ENCODE data around the gene SETBP1. TPM values are rescaled to one million over a fixed set of nuclear protein-coding genes. Genes with fewer than 3 reads are reported as not detected.

Gene SETBP1
- total and polyA plus RNA-seq, 2 of the 13 experiments (the other 11 are each of a cell fraction or from before 2014, with no cell fraction given), result 0.18 to 0.65 TPM

DNA sequence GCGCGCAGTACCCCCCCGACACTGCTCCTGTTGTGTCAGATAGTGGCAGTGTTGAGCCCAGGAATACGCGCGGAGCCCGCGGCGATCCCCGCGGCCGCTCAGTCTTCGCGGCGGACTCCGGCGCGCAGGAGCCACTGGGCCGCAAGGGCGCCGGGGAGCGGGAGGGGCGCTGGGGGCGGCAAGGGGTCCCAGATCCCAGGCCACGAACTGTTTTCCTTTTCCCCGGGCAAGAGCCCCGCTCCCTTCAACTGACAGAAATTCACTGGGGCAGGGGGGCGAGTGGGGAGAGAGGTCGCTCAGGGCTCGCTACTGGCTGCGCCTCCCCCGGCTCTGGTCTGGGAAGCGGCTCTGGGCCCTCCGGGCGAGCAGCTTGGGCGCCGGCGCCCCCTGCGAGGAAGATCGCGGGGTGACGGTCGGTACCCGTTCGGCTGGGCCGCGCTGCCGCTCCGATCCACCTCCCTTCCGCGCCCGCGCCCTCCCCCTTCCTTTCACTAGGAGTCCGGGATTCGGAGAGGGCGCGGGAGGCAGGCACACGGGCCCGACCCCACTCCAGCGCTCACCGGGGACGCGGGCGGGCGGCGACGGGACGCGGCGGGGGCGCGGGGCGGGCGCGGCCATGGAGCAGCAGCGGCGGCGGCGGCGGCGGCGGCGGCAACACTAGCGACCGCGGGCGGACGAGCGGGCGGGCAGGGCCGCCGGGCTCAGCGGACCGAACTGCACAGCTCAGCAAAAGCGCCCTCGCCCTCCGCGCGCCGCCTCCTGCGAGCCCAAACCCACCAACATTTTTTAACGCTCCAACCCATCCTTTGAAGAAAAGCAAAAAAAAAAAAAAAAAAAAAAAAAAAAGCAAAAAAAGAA lies 1.4 kb upstream of the SETBP1 start (continued):
- TF ChIP-seq, protein P1, sequence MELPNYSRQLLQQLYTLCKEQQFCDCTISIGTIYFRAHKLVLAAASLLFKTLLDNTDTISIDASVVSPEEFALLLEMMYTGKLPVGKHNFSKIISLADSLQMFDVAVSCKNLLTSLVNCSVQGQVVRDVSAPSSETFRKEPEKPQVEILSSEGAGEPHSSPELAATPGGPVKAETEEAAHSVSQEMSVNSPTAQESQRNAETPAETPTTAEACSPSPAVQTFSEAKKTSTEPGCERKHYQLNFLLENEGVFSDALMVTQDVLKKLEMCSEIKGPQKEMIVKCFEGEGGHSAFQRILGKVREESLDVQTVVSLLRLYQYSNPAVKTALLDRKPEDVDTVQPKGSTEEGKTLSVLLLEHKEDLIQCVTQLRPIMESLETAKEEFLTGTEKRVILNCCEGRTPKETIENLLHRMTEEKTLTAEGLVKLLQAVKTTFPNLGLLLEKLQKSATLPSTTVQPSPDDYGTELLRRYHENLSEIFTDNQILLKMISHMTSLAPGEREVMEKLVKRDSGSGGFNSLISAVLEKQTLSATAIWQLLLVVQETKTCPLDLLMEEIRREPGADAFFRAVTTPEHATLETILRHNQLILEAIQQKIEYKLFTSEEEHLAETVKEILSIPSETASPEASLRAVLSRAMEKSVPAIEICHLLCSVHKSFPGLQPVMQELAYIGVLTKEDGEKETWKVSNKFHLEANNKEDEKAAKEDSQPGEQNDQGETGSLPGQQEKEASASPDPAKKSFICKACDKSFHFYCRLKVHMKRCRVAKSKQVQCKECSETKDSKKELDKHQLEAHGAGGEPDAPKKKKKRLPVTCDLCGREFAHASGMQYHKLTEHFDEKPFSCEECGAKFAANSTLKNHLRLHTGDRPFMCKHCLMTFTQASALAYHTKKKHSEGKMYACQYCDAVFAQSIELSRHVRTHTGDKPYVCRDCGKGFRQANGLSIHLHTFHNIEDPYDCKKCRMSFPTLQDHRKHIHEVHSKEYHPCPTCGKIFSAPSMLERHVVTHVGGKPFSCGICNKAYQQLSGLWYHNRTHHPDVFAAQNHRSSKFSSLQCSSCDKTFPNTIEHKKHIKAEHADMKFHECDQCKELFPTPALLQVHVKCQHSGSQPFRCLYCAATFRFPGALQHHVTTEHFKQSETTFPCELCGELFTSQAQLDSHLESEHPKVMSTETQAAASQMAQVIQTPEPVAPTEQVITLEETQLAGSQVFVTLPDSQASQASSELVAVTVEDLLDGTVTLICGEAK (IDR thresholded peaks at IDR 0.05), result no peak
- TF ChIP-seq, protein P1 (CRISPR knock-in tag; IDR thresholded peaks at IDR 0.05), result no peak
- no peak for TF ChIP-seq MAFF (IDR thresholded peaks at IDR 0.05; ENCODE audit: low read depth, low read length)
- no peak for TF ChIP-seq ZNF251 (CRISPR knock-in tag; IDR thresholded peaks at IDR 0.05)
- TF ChIP-seq KDM2A (CRISPR knock-in tag; IDR thresholded peaks at IDR 0.05; ENCODE audit: borderline replicate concordance, low read depth), result peak; percentile 88
- TF ChIP-seq, protein P2, sequence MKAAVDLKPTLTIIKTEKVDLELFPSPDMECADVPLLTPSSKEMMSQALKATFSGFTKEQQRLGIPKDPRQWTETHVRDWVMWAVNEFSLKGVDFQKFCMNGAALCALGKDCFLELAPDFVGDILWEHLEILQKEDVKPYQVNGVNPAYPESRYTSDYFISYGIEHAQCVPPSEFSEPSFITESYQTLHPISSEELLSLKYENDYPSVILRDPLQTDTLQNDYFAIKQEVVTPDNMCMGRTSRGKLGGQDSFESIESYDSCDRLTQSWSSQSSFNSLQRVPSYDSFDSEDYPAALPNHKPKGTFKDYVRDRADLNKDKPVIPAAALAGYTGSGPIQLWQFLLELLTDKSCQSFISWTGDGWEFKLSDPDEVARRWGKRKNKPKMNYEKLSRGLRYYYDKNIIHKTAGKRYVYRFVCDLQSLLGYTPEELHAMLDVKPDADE (CRISPR knock-in tag; IDR thresholded peaks at IDR 0.05), result no peak
- TF ChIP-seq ZSCAN21 (CRISPR knock-in tag; IDR thresholded peaks at IDR 0.05; ENCODE audit: borderline replicate concordance), result 0 out of 2 replicates have a peak, but pooled peaks have one; percentile 29
- TF ChIP-seq ARNTL (CRISPR knock-in tag; IDR thresholded peaks at IDR 0.05), result no peak
- no peak for TF ChIP-seq PITX1 (CRISPR knock-in tag; IDR thresholded peaks at IDR 0.05)
- TF ChIP-seq SMAD1 (CRISPR knock-in tag; IDR thresholded peaks at IDR 0.05; ENCODE audit: borderline replicate concordance, low read depth), result no peak
- TF ChIP-seq CEBPG (CRISPR knock-in tag; IDR thresholded peaks at IDR 0.05), result peak; percentile 17; the same call in 1 of the 2 replicates
- no peak for TF ChIP-seq ZFP36L2 (CRISPR knock-in tag; IDR thresholded peaks at IDR 0.05)
- no peak for TF ChIP-seq PHB2 (IDR thresholded peaks at IDR 0.05; ENCODE audit: partially characterized antibody)
